HepG2 (cell line): ENCODE data around the gene CLDN11. TPM values are rescaled to one million over a fixed set of nuclear protein-coding genes. Genes with fewer than 3 reads are reported as not detected.

ENCODE experiments used
- ATF6 ChIP-seq: sonication (generic); formaldehyde crosslinking; conservative IDR thresholded peaks from 2 replicates; pipeline ENCODE4 v1.4.0; 2020; ENCODE audit warnings: missing genetic modification reagents
- CENPBD1 ChIP-seq: sonication (generic); formaldehyde crosslinking; IDR thresholded peaks from 2 replicates; pipeline ENCODE4 v1.8.0; 2022; ENCODE audit warnings: missing genetic modification reagents, low read depth, mild to moderate bottlenecking, borderline replicate concordance
- CSRNP1 ChIP-seq: sonication (generic); formaldehyde crosslinking; IDR thresholded peaks from 2 replicates; pipeline ENCODE4 v1.8.1; 2023; ENCODE audit warnings: mild to moderate bottlenecking, missing genetic modification reagents
- E2F1 ChIP-seq: sonication (generic); formaldehyde crosslinking; IDR thresholded peaks from 2 replicates; pipeline ENCODE4 v1.5.0; 2020; ENCODE audit warnings: missing genetic modification reagents
- E2F2 ChIP-seq: sonication (generic); formaldehyde crosslinking; IDR thresholded peaks from 2 replicates; pipeline ENCODE4 v1.4.0; 2020; ENCODE audit warnings: missing genetic modification reagents, borderline replicate concordance
- FOXC1 ChIP-seq: sonication (generic); formaldehyde crosslinking; IDR thresholded peaks from 2 replicates; pipeline ENCODE4 v1.8.0; 2022; ENCODE audit warnings: mild to moderate bottlenecking, missing genetic modification reagents, borderline replicate concordance
- IRX3 ChIP-seq: sonication (generic); formaldehyde crosslinking; IDR thresholded peaks from 2 replicates; pipeline ENCODE4 v1.8.1; 2023; ENCODE audit warnings: mild to moderate bottlenecking, low read depth, missing genetic modification reagents, borderline replicate concordance
- KLF12 ChIP-seq: sonication (generic); formaldehyde crosslinking; IDR thresholded peaks from 2 replicates; pipeline ENCODE4 v1.4.0; 2020; ENCODE audit warnings: missing genetic modification reagents, borderline replicate concordance
- RAD51 ChIP-seq: fragments of 450-650 bp; IDR thresholded peaks from 2 replicates; pipeline ENCODE4 v1.6.1; 2016; ENCODE audit warnings: borderline replicate concordance
- TBP ChIP-seq: sonication (generic); formaldehyde crosslinking; IDR thresholded peaks from 2 replicates; pipeline ENCODE4 v1.5.0; 2020; ENCODE audit warnings: missing genetic modification reagents
- XRCC5 ChIP-seq: fragments of 200-400 bp; formaldehyde crosslinking; optimal IDR thresholded peaks from 2 replicates; pipeline ENCODE3; 2017; ENCODE audit warnings: mild to moderate bottlenecking, low read length
- ZBTB38 ChIP-seq: sonication (generic); formaldehyde crosslinking; IDR thresholded peaks from 2 replicates; pipeline ENCODE4 v1.5.1; 2020; ENCODE audit warnings: mild to moderate bottlenecking, missing genetic modification reagents
- ZBTB4 ChIP-seq: sonication (generic); formaldehyde crosslinking; IDR thresholded peaks from 2 replicates; pipeline ENCODE4 v1.4.0; 2020; ENCODE audit warnings: missing genetic modification reagents, mild to moderate bottlenecking, borderline replicate concordance
- ZBTB43 ChIP-seq: sonication (generic); formaldehyde crosslinking; conservative IDR thresholded peaks from 2 replicates; pipeline ENCODE4 v1.4.0; 2020; ENCODE audit warnings: missing genetic modification reagents
- ZMYM4 ChIP-seq: sonication (generic); formaldehyde crosslinking; IDR thresholded peaks from 2 replicates; pipeline ENCODE4 v1.8.1; 2023; ENCODE audit warnings: mild to moderate bottlenecking, missing genetic modification reagents
- ZNF207 ChIP-seq: fragments of 450-650 bp; IDR thresholded peaks from 2 replicates; pipeline ENCODE4 v1.6.1; 2016; ENCODE audit warnings: antibody characterized with exemption, borderline replicate concordance
- ZNF788 ChIP-seq: sonication (generic); formaldehyde crosslinking; IDR thresholded peaks from 2 replicates; pipeline ENCODE4 v1.5.0; 2020; ENCODE audit warnings: mild to moderate bottlenecking, missing genetic modification reagents, borderline replicate concordance
- ZNF883 ChIP-seq: sonication (generic); formaldehyde crosslinking; IDR thresholded peaks from 2 replicates; pipeline ENCODE4 v1.5.1; 2020; ENCODE audit warnings: mild to moderate bottlenecking, missing genetic modification reagents; ENCODE audit errors: not compliant biosample characterization
- polyA plus RNA-seq, 8 experiments: library from polyadenylated mRNA; depleted of rRNA in 3 of 8; stranded (reverse) in 7 of 8; unstranded in 1 of 8; fragments of >200 nt; fragmentation: Illumina TruSeq in 4 of 8; extraction: Trizol in 4 of 8; gene quantifications; 2 replicates each; pipeline versions ENCODE4 v1.2.1 to v1.2.3, GENCODE V29; 2011 to 2016; ENCODE audit warnings: low read depth in 4 of 8, missing spikeins in 1 of 8, mixed read lengths in 1 of 8; ENCODE audit not compliant: insufficient read depth in 1 of 8
- total RNA-seq, 5 experiments: library from RNA; depleted of rRNA; stranded (reverse); fragments of >200 nt; fragmentation: Illumina TruSeq; extraction: Trizol; gene quantifications; 2 replicates each; pipeline ENCODE4 v1.2.3, GENCODE V29; 2016; ENCODE audit warnings: low read depth in 1 of 5

Gene CLDN11
- total and polyA plus RNA-seq, 2 of the 13 experiments (the other 11 are each of a cell fraction or from before 2014, with no cell fraction given) = 4.2 to 4.9 TPM

- TF ChIP-seq ATF6 = no peak
- no peak for TF ChIP-seq FOXC1 (CRISPR knock-in tag)
- no peak for TF ChIP-seq RAD51
- peak; percentile 13; the same call in 1 of the 2 replicates for TF ChIP-seq CSRNP1
- no peak for TF ChIP-seq E2F1
- TF ChIP-seq ZBTB38 (CRISPR knock-in tag) = no peak
- TF ChIP-seq ZBTB43 (CRISPR knock-in tag) = no peak
- no peak for TF ChIP-seq IRX3 (CRISPR knock-in tag)
- TF ChIP-seq ZNF207 = no peak
- TF ChIP-seq CENPBD1 (CRISPR knock-in tag) = no peak
- TF ChIP-seq KLF12 = no peak
- TF ChIP-seq TBP = no peak
- TF ChIP-seq ZBTB4 = no peak
- no peak for TF ChIP-seq E2F2
- no peak for TF ChIP-seq XRCC5
- TF ChIP-seq ZNF883 (CRISPR knock-in tag) = no peak
- TF ChIP-seq ZNF788 (CRISPR knock-in tag) = no peak
- TF ChIP-seq ZMYM4 (CRISPR knock-in tag) = no peak
Measured at GRCh38 chr3:170426240-170426797, 7.7 kb downstream of the CLDN11 start (continued).
